K562 (cell line): ENCODE results near the gene RNH1. TPM values are rescaled to one million over a fixed set of nuclear protein-coding genes. Genes with fewer than 3 reads are reported as not detected.
A peak's percentile ranks its signal among the peaks of the same experiment; 100 is the strongest.

Experiments used
- ATAC-seq: fragments of 200-7000 bp; cut with Tn5 transposase; 3 replicates; pipeline ENCODE4 v1.9.1; 2020; ENCODE audit warnings: moderate library complexity
- BruUV-seq: library from RNA; stranded (reverse); fragments of 400-500 nt; replicated peaks from 2 replicates; lab custom pipeline; 2021; lab: Mats Ljungman, UMichigan
- CTCF ChIA-PET: fragments of 300-600 bp; formaldehyde crosslinking; extraction: SDS; loops from one replicate; lab custom pipeline; 2021; ENCODE audit warnings: low intra/inter-chr PET ratio; lab: Yijun Ruan, JAX
- POLR2A ChIA-PET: fragments of 300-600, 350-650 bp; sonication (Branson Sonifier 250); formaldehyde crosslinking; extraction: SDS; loops from one replicate; lab custom pipeline; 2021; ENCODE audit warnings: antibody characterized with exemption, inconsistent platforms; lab: Yijun Ruan, JAX
- DNase-seq, 4 experiments: peaks; one replicate each; pipeline versions ENCODE4 v3.0.0 to v3.0.0-alpha.2; 2011 to 2018; ENCODE audit warnings: low spot score in 3 of 4, mixed read lengths in 3 of 4; ENCODE audit errors: extremely low read depth in 1 of 4
- FAIRE-seq: peaks from 2 replicates; lab custom pipeline; 2011; peaks lifted over from hg19 to GRCh38; lab: Jason Lieb, UNC
- H2AFZ ChIP-seq: 2 replicates; pipeline ENCODE4 v1.6.0; 2011; ENCODE audit warnings: low read depth, low read length, control low read depth, inconsistent platforms
- H3K27ac ChIP-seq: fragments of 200-600 bp; 3 replicates; pipeline ENCODE4 v1.8.0; 2011; ENCODE audit warnings: low read depth, mild to moderate bottlenecking, control low read depth, inconsistent platforms, low read length, moderate library complexity, mixed read lengths; ENCODE audit errors: extremely low read depth
- H3K27me3 ChIP-seq, 2 experiments: fragments of 300-600 bp in 1 of 2; 2 replicates in 1 of 2; 3 replicates in 1 of 2; pipeline versions ENCODE4 v1.6.0 to v1.8.0; 2011; ENCODE audit warnings: inconsistent platforms in 2 of 2, low read length in 2 of 2, mild to moderate bottlenecking in 1 of 2, mixed read lengths in 1 of 2, moderate library complexity in 1 of 2; ENCODE audit not compliant: control insufficient read depth in 2 of 2, insufficient read depth in 2 of 2
- H3K36me3 ChIP-seq: fragments of 300-600 bp; 3 replicates; pipeline ENCODE4 v1.8.0; 2011; ENCODE audit warnings: mild to moderate bottlenecking, low read length, inconsistent platforms; ENCODE audit not compliant: control insufficient read depth, insufficient read depth
- H3K4me1 ChIP-seq, 2 experiments: fragments of 200-600 bp in 1 of 2; replicated peaks in 1 of 2; 2 replicates in 1 of 2; 3 replicates in 1 of 2; pipeline versions ENCODE4 v1.5.1 to v1.8.0; 2011; ENCODE audit warnings: inconsistent platforms in 2 of 2, low read length in 2 of 2, mild to moderate bottlenecking in 1 of 2, mixed read lengths in 1 of 2, moderate library complexity in 1 of 2; ENCODE audit not compliant: control insufficient read depth in 2 of 2, insufficient read depth in 2 of 2
- H3K4me2 ChIP-seq: 2 replicates; pipeline ENCODE4 v1.6.1; 2011; ENCODE audit warnings: low read length, control low read depth, inconsistent platforms, mixed read lengths; ENCODE audit not compliant: insufficient read depth
- H3K4me3 ChIP-seq: fragments of 200-600 bp; sonication (generic), shearing (Covaris generic); 2 replicates; pipeline ENCODE4 v1.5.1; 2016; ENCODE audit warnings: control low read depth, inconsistent platforms
- H3K79me2 ChIP-seq: fragments of 200-600 bp; 3 replicates; pipeline ENCODE4 v1.8.0; 2011; ENCODE audit warnings: low read length, inconsistent platforms; ENCODE audit not compliant: control insufficient read depth, insufficient read depth
- H3K9ac ChIP-seq, 2 experiments: 2 replicates each; pipeline versions ENCODE4 v1.6.0 to v1.6.1; 2011; ENCODE audit warnings: low read depth in 2 of 2, low read length in 2 of 2, control low read depth in 1 of 2, inconsistent platforms in 1 of 2, mild to moderate bottlenecking in 1 of 2, mixed read lengths in 1 of 2; ENCODE audit not compliant: insufficient read depth in 1 of 2
- H3K9me1 ChIP-seq: one replicate; pipeline ENCODE4 v1.6.0; 2011; ENCODE audit warnings: inconsistent platforms, mild to moderate bottlenecking, low read length, moderate library complexity; ENCODE audit not compliant: control insufficient read depth, insufficient read depth
- H3K9me3 ChIP-seq: replicated peaks from 2 replicates; pipeline ENCODE4 v1.5.1; 2011; ENCODE audit warnings: low read depth, low read length, inconsistent platforms; ENCODE audit not compliant: control insufficient read depth, insufficient read depth
- H4K20me1 ChIP-seq: replicated peaks from 2 replicates; pipeline ENCODE4 v1.6.1; 2011; ENCODE audit warnings: low read length, inconsistent platforms, mixed read lengths; ENCODE audit not compliant: control insufficient read depth, insufficient read depth
- DNMT1 ChIP-seq: fragments of 450-650 bp; IDR thresholded peaks from 2 replicates; pipeline ENCODE4 v1.6.1; 2016; ENCODE audit warnings: antibody characterized with exemption, mild to moderate bottlenecking
- EWSR1 ChIP-seq: fragments of 450-650 bp; IDR thresholded peaks from 2 replicates; pipeline ENCODE4 v1.6.1; 2018; ENCODE audit warnings: borderline replicate concordance, mild to moderate bottlenecking, low read depth, moderate library complexity; ENCODE audit not compliant: partially characterized antibody
- GABPB1 ChIP-seq: sonication (generic); formaldehyde crosslinking; IDR thresholded peaks from 2 replicates; pipeline ENCODE4 v1.8.0; 2022; ENCODE audit warnings: mild to moderate bottlenecking, missing genetic modification reagents
- NCOA2 ChIP-seq, 2 experiments: fragments of 450-650 bp; IDR thresholded peaks; 2 replicates each; pipeline ENCODE4 v1.6.1; 2018; ENCODE audit warnings: mild to moderate bottlenecking in 2 of 2, moderate library complexity in 1 of 2; ENCODE audit not compliant: partially characterized antibody in 2 of 2
- POLR2G ChIP-seq: fragments of 200-400 bp; formaldehyde crosslinking; IDR thresholded peaks from 2 replicates; pipeline ENCODE4 v1.6.1; 2017; ENCODE audit warnings: low read depth, mild to moderate bottlenecking, antibody characterized with exemption, low read length, moderate library complexity
- PPARD ChIP-seq: fragments of 250-450 bp; sonication (Bioruptor Pico); IDR thresholded peaks from 2 replicates; pipeline ENCODE4 v1.8.0; 2022; ENCODE audit warnings: inconsistent platforms, mild to moderate bottlenecking, moderate library complexity
- SREBF2 ChIP-seq: sonication (generic); formaldehyde crosslinking; IDR thresholded peaks from 2 replicates; pipeline ENCODE4 v1.4.0; 2020; ENCODE audit warnings: mild to moderate bottlenecking, missing genetic modification reagents
- SRSF1 ChIP-seq: fragments of 200-400 bp; formaldehyde crosslinking; IDR thresholded peaks from 2 replicates; pipeline ENCODE4 v1.6.1; 2017; ENCODE audit warnings: mild to moderate bottlenecking, low read depth, low read length, moderate library complexity
- STAT5A ChIP-seq: IDR thresholded peaks from 2 replicates; pipeline ENCODE4 v1.6.1; 2012; ENCODE audit warnings: low read length, inconsistent platforms, borderline replicate concordance
- ZNF12 ChIP-seq: sonication (generic); formaldehyde crosslinking; IDR thresholded peaks from 2 replicates; pipeline ENCODE4 v1.4.0; 2020; ENCODE audit warnings: mild to moderate bottlenecking, missing genetic modification reagents
- WGBS: fragments of 100-300 bp; shearing (Covaris generic); methylation state at CpG from one replicate; pipeline ENCODE4 v1.1.6; 2016; ENCODE audit warnings: low coverage, mixed read lengths; ENCODE audit not compliant: insufficient coverage; ENCODE audit errors: missing lambda C conversion rate; 5-methylcytosine and 5-hydroxymethylcytosine counted together
- in situ Hi-C: fragments of 300-500 bp; cut with MboI; formaldehyde crosslinking; loops from 4 replicates; pipeline ENCODE4 v1.15.0; 2018; ENCODE audit warnings: inconsistent platforms, mixed read lengths
- intact Hi-C: fragments of 100-400 bp; cut with micrococcal nuclease; formaldehyde crosslinking; loops from 2 replicates; pipeline ENCODE4 v1.14.2; 2022
- polyA plus RNA-seq, 8 experiments: library from polyadenylated mRNA; depleted of rRNA in 4 of 8; stranded (reverse) in 5 of 8; unstranded in 3 of 8; fragments of >200 nt; fragmentation: Nextera tagmentation in 2 of 8; fragmentation: Illumina TruSeq in 1 of 8; extraction: Ambion mirVana in 2 of 8; extraction: Trizol in 1 of 8; gene quantifications; 2 replicates each; pipeline versions ENCODE4 v1.2.1 to v1.2.3, GENCODE V29; 2011 to 2014; ENCODE audit warnings: inconsistent platforms in 1 of 8, missing spikeins in 1 of 8
- total RNA-seq, 7 experiments: library from RNA; depleted of rRNA in 6 of 7; stranded (reverse); fragments of >200 nt in 6 of 7; fragmentation: Illumina TruSeq in 2 of 7; extraction: Trizol in 2 of 7; gene quantifications; 2 replicates each; pipeline versions ENCODE4 v1.2.1 to v1.2.3, GENCODE V29; 2011 to 2021; ENCODE audit warnings: low replicate concordance in 1 of 7
- TF ChIP-seq, protein P1 (sequence below): fragments of 200-800 bp; sonication (Bioruptor generic); IDR thresholded peaks from 2 replicates; pipeline ENCODE4 v1.6.1; 2017; ENCODE audit warnings: missing genetic modification characterization, missing compliant biosample characterization
- TF ChIP-seq, protein P2 (sequence below): sonication (generic); formaldehyde crosslinking; IDR thresholded peaks from 2 replicates; pipeline ENCODE4 v1.8.1; 2023; ENCODE audit warnings: mild to moderate bottlenecking, missing genetic modification reagents
- TF ChIP-seq, protein P3 (sequence below): fragments of 250-450 bp; sonication (Bioruptor Pico); IDR thresholded peaks from 2 replicates; pipeline ENCODE4 v1.5.0; 2020; ENCODE audit warnings: mild to moderate bottlenecking, borderline replicate concordance
- TF ChIP-seq, protein P4 (sequence below): fragments of 250-450 bp; sonication (Bioruptor Pico); IDR thresholded peaks from 2 replicates; pipeline ENCODE4 v1.5.0; 2020; ENCODE audit warnings: mild to moderate bottlenecking

Gene RNH1
- total and polyA plus RNA-seq, 9 of the 15 experiments (the other 6 are each of a cell fraction or from before 2014, with no cell fraction given), result 2.5 to 160 (median 44.3) TPM

DNA sequence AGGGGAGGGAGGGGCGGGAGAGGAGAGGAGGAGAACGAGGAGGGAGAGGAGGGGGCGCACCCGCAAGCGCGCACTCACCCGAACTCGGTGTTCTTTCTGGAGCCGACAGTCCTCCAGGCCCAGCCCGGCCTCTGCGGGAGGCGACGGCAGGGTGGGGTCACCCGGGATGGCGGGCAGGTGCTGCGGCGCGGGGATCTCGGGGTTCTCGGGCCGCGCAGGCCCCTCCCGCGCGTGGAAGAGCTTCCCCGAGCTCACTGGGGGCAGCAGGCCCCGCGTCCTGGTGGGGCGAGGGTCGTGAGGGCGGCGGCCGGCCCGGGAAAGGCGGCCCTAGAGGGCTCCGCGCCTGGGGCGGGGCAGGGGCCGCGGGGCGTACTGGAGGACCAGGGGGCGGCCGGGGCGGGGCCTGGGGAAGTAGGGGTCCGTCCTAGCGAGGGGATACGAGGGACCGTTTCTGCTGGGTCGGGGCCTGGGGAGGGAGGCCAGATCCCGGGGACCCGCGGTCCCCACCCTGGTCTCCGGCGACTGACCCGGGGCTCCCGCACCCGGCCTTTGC, 48.3 kb upstream of the RNH1 start:
- BruUV-seq, result no TSS peak
- H3K36me3 ChIP-seq, result no peaks in the 10 kb centered on the region
- H4K20me1 ChIP-seq, result no peaks in the 10 kb centered on the region
- FAIRE-seq (no peak), ATAC-seq (no peak), DNase-seq (no peak)
- no peak overlapping the region for H3K9ac ChIP-seq
- H3K27me3 ChIP-seq, result no peaks in the 10 kb centered on the region
- peaks cover 2% of the 10 kb centered on the region for H3K9me1 ChIP-seq
- H3K79me2 ChIP-seq, result peaks cover 6% of the 10 kb centered on the region; the same call in 1 of the 3 replicates
- no peak overlapping the region; the same call in 1 of the 2 replicates for H3K4me3 ChIP-seq
- H3K4me2 ChIP-seq, result no peak overlapping the region
- intact Hi-C loops (loop anchor here (10.0 kb wide), 2 partner anchors 59 to 139 kb away; partner anchors contain the start of genes DEAF1, IRF7 and TMEM80), in situ Hi-C loops (no loop called here)
- H3K9me3 ChIP-seq, result no peaks in the 10 kb centered on the region
- CTCF ChIA-PET, result interaction anchor here (1.8 kb wide), 1 partner anchor 173 kb away, joined by 12 read pairs; no protein-coding TSS in a partner anchor
- H2AFZ ChIP-seq, result no peak overlapping the region
- POLR2A ChIA-PET, result interaction anchor here (0.6 to 1.8 kb wide), 4 partner anchors 14 to 254 kb away, joined by 3 to 5 read pairs (median 4); partner anchors contain the start of gene TALDO1
- 44% methylated on average over 9 of the region's 57 CpGs for WGBS
- no peak overlapping the region for H3K27ac ChIP-seq
- H3K4me1 ChIP-seq, result peaks cover 27 to 99% of the 10 kb centered on the region in 2 experiments
- TF ChIP-seq POLR2G, result peak; percentile 62; the same call in 1 of the 2 replicates
- TF ChIP-seq PPARD (CRISPR knock-in tag), result no peak
- no peak for TF ChIP-seq NCOA2 (IDR thresholded peaks at IDR 0.05; ENCODE audit: partially characterized antibody in 2 of 2)
- TF ChIP-seq, protein P1, sequence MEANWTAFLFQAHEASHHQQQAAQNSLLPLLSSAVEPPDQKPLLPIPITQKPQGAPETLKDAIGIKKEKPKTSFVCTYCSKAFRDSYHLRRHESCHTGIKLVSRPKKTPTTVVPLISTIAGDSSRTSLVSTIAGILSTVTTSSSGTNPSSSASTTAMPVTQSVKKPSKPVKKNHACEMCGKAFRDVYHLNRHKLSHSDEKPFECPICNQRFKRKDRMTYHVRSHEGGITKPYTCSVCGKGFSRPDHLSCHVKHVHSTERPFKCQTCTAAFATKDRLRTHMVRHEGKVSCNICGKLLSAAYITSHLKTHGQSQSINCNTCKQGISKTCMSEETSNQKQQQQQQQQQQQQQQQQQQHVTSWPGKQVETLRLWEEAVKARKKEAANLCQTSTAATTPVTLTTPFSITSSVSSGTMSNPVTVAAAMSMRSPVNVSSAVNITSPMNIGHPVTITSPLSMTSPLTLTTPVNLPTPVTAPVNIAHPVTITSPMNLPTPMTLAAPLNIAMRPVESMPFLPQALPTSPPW (CRISPR knock-in tag), result peak; percentile 55; the same call in 1 of the 2 replicates
- no peak for TF ChIP-seq EWSR1
- TF ChIP-seq DNMT1, result no peak
- no peak for TF ChIP-seq SRSF1
- no peak for TF ChIP-seq ZNF12 (CRISPR knock-in tag)
- TF ChIP-seq STAT5A, result no peak
- TF ChIP-seq, protein P2, sequence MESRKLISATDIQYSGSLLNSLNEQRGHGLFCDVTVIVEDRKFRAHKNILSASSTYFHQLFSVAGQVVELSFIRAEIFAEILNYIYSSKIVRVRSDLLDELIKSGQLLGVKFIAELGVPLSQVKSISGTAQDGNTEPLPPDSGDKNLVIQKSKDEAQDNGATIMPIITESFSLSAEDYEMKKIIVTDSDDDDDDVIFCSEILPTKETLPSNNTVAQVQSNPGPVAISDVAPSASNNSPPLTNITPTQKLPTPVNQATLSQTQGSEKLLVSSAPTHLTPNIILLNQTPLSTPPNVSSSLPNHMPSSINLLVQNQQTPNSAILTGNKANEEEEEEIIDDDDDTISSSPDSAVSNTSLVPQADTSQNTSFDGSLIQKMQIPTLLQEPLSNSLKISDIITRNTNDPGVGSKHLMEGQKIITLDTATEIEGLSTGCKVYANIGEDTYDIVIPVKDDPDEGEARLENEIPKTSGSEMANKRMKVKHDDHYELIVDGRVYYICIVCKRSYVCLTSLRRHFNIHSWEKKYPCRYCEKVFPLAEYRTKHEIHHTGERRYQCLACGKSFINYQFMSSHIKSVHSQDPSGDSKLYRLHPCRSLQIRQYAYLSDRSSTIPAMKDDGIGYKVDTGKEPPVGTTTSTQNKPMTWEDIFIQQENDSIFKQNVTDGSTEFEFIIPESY (CRISPR knock-in tag), result peak; percentile 57
- TF ChIP-seq, protein P3, sequence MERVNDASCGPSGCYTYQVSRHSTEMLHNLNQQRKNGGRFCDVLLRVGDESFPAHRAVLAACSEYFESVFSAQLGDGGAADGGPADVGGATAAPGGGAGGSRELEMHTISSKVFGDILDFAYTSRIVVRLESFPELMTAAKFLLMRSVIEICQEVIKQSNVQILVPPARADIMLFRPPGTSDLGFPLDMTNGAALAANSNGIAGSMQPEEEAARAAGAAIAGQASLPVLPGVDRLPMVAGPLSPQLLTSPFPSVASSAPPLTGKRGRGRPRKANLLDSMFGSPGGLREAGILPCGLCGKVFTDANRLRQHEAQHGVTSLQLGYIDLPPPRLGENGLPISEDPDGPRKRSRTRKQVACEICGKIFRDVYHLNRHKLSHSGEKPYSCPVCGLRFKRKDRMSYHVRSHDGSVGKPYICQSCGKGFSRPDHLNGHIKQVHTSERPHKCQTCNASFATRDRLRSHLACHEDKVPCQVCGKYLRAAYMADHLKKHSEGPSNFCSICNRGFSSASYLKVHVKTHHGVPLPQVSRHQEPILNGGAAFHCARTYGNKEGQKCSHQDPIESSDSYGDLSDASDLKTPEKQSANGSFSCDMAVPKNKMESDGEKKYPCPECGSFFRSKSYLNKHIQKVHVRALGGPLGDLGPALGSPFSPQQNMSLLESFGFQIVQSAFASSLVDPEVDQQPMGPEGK (CRISPR knock-in tag), result no peak
- TF ChIP-seq, protein P4, sequence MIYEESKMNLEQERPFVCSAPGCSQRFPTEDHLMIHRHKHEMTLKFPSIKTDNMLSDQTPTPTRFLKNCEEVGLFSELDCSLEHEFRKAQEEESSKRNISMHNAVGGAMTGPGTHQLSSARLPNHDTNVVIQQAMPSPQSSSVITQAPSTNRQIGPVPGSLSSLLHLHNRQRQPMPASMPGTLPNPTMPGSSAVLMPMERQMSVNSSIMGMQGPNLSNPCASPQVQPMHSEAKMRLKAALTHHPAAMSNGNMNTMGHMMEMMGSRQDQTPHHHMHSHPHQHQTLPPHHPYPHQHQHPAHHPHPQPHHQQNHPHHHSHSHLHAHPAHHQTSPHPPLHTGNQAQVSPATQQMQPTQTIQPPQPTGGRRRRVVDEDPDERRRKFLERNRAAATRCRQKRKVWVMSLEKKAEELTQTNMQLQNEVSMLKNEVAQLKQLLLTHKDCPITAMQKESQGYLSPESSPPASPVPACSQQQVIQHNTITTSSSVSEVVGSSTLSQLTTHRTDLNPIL (CRISPR knock-in tag), result no peak
- no peak for TF ChIP-seq GABPB1
- no peak for TF ChIP-seq SREBF2 (CRISPR knock-in tag)
